ENCODE results near the gene GRAMD2A. TPM values are rescaled to one million over a fixed set of nuclear protein-coding genes. Genes with fewer than 3 reads are reported as not detected.
A peak's percentile ranks its signal among the peaks of the same experiment; 100 is the strongest.

GRAMD2A gene
- polyA plus RNA-seq, 1 experiment = 0.30 TPM

DNA sequence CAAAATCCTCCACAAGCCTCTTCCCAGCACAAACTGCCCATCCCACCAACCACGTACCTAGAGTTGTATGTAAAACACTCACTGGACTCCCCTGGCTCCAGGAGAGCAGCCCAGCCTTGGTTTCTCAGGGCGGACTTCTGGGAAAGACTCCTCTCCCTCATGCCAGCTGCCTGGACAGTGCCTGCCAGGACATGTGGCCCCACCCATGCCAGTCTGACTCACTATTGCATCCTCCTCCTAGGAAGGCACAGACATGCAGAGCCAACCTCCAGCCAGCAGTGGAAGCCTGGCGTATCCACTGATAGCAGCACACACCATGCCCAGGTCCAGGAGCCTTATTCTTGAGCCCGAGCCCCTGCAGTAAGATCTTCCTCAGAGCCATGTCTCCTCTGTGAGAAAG lies 24.8 kb upstream of the GRAMD2A start:
- TF ChIP-seq, protein P1, sequence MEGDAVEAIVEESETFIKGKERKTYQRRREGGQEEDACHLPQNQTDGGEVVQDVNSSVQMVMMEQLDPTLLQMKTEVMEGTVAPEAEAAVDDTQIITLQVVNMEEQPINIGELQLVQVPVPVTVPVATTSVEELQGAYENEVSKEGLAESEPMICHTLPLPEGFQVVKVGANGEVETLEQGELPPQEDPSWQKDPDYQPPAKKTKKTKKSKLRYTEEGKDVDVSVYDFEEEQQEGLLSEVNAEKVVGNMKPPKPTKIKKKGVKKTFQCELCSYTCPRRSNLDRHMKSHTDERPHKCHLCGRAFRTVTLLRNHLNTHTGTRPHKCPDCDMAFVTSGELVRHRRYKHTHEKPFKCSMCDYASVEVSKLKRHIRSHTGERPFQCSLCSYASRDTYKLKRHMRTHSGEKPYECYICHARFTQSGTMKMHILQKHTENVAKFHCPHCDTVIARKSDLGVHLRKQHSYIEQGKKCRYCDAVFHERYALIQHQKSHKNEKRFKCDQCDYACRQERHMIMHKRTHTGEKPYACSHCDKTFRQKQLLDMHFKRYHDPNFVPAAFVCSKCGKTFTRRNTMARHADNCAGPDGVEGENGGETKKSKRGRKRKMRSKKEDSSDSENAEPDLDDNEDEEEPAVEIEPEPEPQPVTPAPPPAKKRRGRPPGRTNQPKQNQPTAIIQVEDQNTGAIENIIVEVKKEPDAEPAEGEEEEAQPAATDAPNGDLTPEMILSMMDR (IDR thresholded peaks at IDR 0.05; ENCODE audit: low read depth, low read length) = no peak
- H3K9me3 ChIP-seq (ENCODE audit: control insufficient read depth, insufficient read depth, low read length) = no peaks in the 10 kb centered on the region
- POLR2A ChIA-PET = interaction anchor here (0.5 to 1.8 kb wide), 2 partner anchors 8 to 843 kb away, joined by 7 to 14 read pairs; no protein-coding TSS in a partner anchor
- no peak overlapping the region for H3K4me3 ChIP-seq (ENCODE audit: low read depth, low read length)
- no peak for DNase-seq (ENCODE audit: low read depth, low spot score)
- H3K27ac ChIP-seq (ENCODE audit: low read depth, low read length) = peak overlapping the region; percentile 32
- H3K27me3 ChIP-seq (ENCODE audit: control insufficient read depth, insufficient read depth, low read length) = no peaks in the 10 kb centered on the region
- CTCF ChIA-PET = no interaction called here

DNA sequence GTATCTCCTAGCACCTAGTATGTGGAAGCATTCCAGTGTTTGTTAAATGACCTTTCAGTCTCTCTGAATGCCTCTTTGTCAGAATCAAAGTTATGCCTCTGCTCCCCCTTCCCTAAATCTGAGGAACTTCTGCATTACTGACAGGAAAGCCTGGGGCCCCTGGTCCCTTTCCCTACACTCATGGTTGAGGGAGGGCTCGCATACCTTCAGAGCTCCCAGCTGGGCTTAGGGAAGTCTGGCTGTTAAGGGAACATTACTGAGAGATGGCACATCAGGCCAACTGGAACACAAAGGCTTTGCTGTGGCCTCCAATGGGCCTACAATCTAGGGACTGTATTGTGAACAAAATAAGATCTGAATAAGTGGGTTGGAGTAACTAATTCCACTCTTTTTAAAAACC lies 23.1 kb upstream of the GRAMD2A start:
- Histone ChIP-seq H3K9me3 (ENCODE audit: control insufficient read depth, insufficient read depth, low read length) (no peaks in the 10 kb centered on the region), H3K27ac (ENCODE audit: low read depth, low read length) (no peak overlapping the region), H3K4me3 (ENCODE audit: low read depth, low read length) (no peak overlapping the region), H3K27me3 (ENCODE audit: control insufficient read depth, insufficient read depth, low read length) (no peaks in the 10 kb centered on the region)
- TF ChIP-seq, protein P1 (IDR thresholded peaks at IDR 0.05; ENCODE audit: low read depth, low read length) = no peak
- POLR2A ChIA-PET = interaction anchor here (1.4 kb wide), 1 partner anchor 11 kb away, joined by 4 read pairs; no protein-coding TSS in a partner anchor
- CTCF ChIA-PET = no interaction called here
- DNase-seq (ENCODE audit: low read depth, low spot score) = no peak

DNA sequence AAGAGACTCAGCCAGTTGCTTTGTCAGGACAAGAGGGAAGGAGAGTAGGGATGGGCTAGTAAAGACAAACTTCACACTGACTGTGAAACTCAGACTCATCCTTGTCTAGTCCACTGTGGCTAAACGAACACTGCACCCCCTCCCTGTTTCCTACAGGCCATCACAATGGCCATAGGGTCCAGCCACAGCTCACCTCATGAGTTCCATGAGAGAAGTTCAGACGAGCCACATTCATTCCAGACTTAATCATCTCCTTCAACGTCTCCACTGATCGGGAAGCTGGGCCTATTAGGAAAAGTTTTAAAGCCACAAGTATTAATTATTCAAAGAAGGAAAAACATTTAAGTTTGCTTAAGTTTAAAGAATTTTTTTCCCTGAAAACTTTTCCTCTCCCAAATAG lies 19.6 kb upstream of the GRAMD2A start:
- ChIA-PET CTCF (interaction anchor here (0.6 to 1.5 kb wide), 3 partner anchors 9 to 18 kb away, joined by 3 to 6 read pairs (median 3); no protein-coding TSS in a partner anchor), POLR2A (interaction anchor here (1.1 kb wide), 1 partner anchor 9 kb away, joined by 4 read pairs; no protein-coding TSS in a partner anchor)
- TF ChIP-seq, protein P1 (IDR thresholded peaks at IDR 0.05; ENCODE audit: low read depth, low read length) = no peak
- no peak for DNase-seq (ENCODE audit: low read depth, low spot score)
- no peaks in the 10 kb centered on the region for H3K9me3 ChIP-seq (ENCODE audit: control insufficient read depth, insufficient read depth, low read length)
- no peak overlapping the region for H3K27ac ChIP-seq (ENCODE audit: low read depth, low read length)
- no peak overlapping the region for H3K4me3 ChIP-seq (ENCODE audit: low read depth, low read length)
- no peaks in the 10 kb centered on the region for H3K27me3 ChIP-seq (ENCODE audit: control insufficient read depth, insufficient read depth, low read length)

DNA sequence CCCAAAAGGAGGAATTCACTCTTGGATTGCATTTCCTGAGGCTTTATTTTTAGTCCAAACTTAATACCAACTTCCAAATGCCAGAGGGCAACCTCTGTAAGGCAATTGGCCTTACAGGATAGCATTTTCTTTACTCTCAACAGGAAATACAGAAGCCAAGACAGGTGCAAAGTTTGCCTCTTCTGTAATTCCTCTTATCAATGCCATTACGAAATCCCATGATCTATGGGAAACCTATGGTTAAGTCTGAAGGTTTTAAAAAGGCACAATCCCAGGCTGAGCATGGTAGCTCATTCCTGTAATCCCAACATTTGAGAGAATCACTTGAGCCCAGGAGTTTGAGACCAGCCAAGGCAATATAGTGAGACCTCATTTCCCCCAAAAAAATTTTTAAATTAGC lies 18.5 kb upstream of the GRAMD2A start:
- Histone ChIP-seq H3K4me3 (ENCODE audit: low read depth, low read length) (no peak overlapping the region), H3K27me3 (ENCODE audit: control insufficient read depth, insufficient read depth, low read length) (no peaks in the 10 kb centered on the region), H3K9me3 (ENCODE audit: control insufficient read depth, insufficient read depth, low read length) (no peaks in the 10 kb centered on the region), H3K27ac (ENCODE audit: low read depth, low read length) (no peak overlapping the region)
- POLR2A ChIA-PET = no interaction called here
- no peak for DNase-seq (ENCODE audit: low read depth, low spot score)
- TF ChIP-seq, protein P1 (IDR thresholded peaks at IDR 0.05; ENCODE audit: low read depth, low read length) = no peak
- CTCF ChIA-PET = interaction anchor here (0.5 to 1.8 kb wide), 3 partner anchors 9 to 63 kb away, joined by 3 to 6 read pairs (median 5); no protein-coding TSS in a partner anchor

DNA sequence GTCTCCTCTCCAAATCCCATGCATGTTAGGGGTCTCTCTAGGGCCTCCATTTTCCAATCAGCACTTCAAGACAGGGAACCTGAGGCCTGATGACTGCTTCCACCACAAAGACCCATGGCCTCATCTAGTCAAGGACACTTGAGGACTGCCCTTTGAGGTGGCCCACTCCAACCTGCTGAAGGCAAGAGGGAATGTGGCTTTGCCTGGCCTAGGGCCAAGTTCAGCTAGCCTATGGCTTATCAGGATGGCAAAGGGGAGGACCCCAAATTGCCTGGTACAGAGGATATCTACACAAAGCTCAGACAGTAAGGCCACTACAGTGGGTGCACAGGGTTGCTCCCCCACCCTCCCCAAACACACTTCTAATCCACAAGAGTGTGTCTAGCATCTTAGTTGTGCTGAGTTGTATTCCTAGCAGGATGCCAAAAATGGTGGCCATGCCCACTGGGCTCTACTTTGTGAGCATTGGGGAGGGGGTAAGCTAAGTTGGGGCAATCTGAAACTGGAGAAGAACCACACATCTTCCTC lies 10.0 kb upstream of the GRAMD2A start:
- DNase-seq (ENCODE audit: low read depth, low spot score) = no peak
- TF ChIP-seq, protein P1 (IDR thresholded peaks at IDR 0.05; ENCODE audit: low read depth, low read length) = no peak
- ChIA-PET CTCF (interaction anchor here (0.9 to 1.6 kb wide), 2 partner anchors 10 to 19 kb away, joined by 4 to 6 read pairs; no protein-coding TSS in a partner anchor), POLR2A (interaction anchor here (1.0 to 1.2 kb wide), 2 partner anchors 23 kb away, joined by 4 to 7 read pairs; partner anchors contain the start of gene PKM)
- Histone ChIP-seq H3K27me3 (ENCODE audit: control insufficient read depth, insufficient read depth, low read length) (no peaks in the 10 kb centered on the region), H3K27ac (ENCODE audit: low read depth, low read length) (peak overlapping the region; percentile 21), H3K4me3 (ENCODE audit: low read depth, low read length) (no peak overlapping the region), H3K9me3 (ENCODE audit: control insufficient read depth, insufficient read depth, low read length) (no peaks in the 10 kb centered on the region)
